CD1c-positive myeloid dendritic cell (primary cell): ENCODE measurements around the gene RPP14.
"Not testable (repeated sequence)": the region's sequence is repeated elsewhere in the genome, so short reads cannot be mapped to it uniquely, and the experiment has no call there.

ENCODE experiments used
- DNase-seq: peaks from one replicate; pipeline ENCODE4 v3.0.0-alpha.2; 2016; ENCODE audit errors: extremely low spot score

The RPP14 gene

GRCh38 chr3:58331593-58332152, 25.6 kb downstream of the RPP14 start:
- DNase-seq: no peak

GRCh38 chr3:58332575-58333188, 26.6 kb downstream of the RPP14 start, which contains the start of gene PXK:
Gene PXK, plus strand, starts transcription at chr3:58332892. Its CDS starts 97 bp downstream, at chr3:58332989.
- DNase-seq: peak; percentile 89

- no peak for DNase-seq
Measured at GRCh38 chr3:58333206-58334012, 27.4 kb downstream of the RPP14 start.

- DNase-seq: no peak
Measured at GRCh38 chr3:58334013-58334321, 27.9 kb downstream of the RPP14 start.

- no peak for DNase-seq
Measured at GRCh38 chr3:58334506-58334884, 28.4 kb downstream of the RPP14 start.

- DNase-seq: no peak
Measured at GRCh38 chr3:58335652-58335947, 29.6 kb downstream of the RPP14 start.

GRCh38 chr3:58336135-58336882, 30.3 kb downstream of the RPP14 start:
- no peak for DNase-seq

GRCh38 chr3:58337190-58337589, 31.1 kb downstream of the RPP14 start:
- no peak for DNase-seq

- not testable (repeated sequence) for DNase-seq
Measured at GRCh38 chr3:58339146-58339545, 33.1 kb downstream of the RPP14 start.

GRCh38 chr3:58340594-58341244, 34.7 kb downstream of the RPP14 start:
- no peak for DNase-seq

GRCh38 chr3:58341376-58341775, 35.3 kb downstream of the RPP14 start:
- DNase-seq: no peak

- DNase-seq: no peak
Measured at GRCh38 chr3:58342676-58343075, 36.6 kb downstream of the RPP14 start.

- DNase-seq: no peak
Measured at GRCh38 chr3:58345457-58345856, 39.4 kb downstream of the RPP14 start.

- DNase-seq: no peak
Measured at GRCh38 chr3:58346368-58346767, 40.3 kb downstream of the RPP14 start.

GRCh38 chr3:58347984-58348383, 41.9 kb downstream of the RPP14 start:
- no peak for DNase-seq

GRCh38 chr3:58349792-58350626, 44.0 kb downstream of the RPP14 start:
- no peak for DNase-seq

- DNase-seq: peak; percentile 62
Measured at GRCh38 chr3:58350627-58351013, 44.6 kb downstream of the RPP14 start.

- no peak for DNase-seq
Measured at GRCh38 chr3:58351920-58352319, 45.9 kb downstream of the RPP14 start.

- no peak for DNase-seq
Measured at GRCh38 chr3:58352626-58353025, 46.6 kb downstream of the RPP14 start.

GRCh38 chr3:58353722-58354553, 47.9 kb downstream of the RPP14 start:
- DNase-seq: peak; percentile 68
